ENCODE results near the gene PCBP3.

PCBP3 gene

GRCh38 chr21:45919593-45919992 is 276.1 kb downstream of the PCBP3 start:
- no peak for DNase-seq

GRCh38 chr21:45920824-45921600 is 277.5 kb downstream of the PCBP3 start:
- DNase-seq: no peak

GRCh38 chr21:45921917-45922316 is 278.4 kb downstream of the PCBP3 start:
- DNase-seq: no peak

GRCh38 chr21:45922648-45923047 is 279.1 kb downstream of the PCBP3 start:
- no peak for DNase-seq

- peak; percentile 71 for DNase-seq
Measured at GRCh38 chr21:45923146-45923545, 279.6 kb downstream of the PCBP3 start.

GRCh38 chr21:45926281-45926680 is 282.8 kb downstream of the PCBP3 start:
- DNase-seq: no peak

GRCh38 chr21:45927032-45927431 is 283.5 kb downstream of the PCBP3 start:
- DNase-seq: no peak

GRCh38 chr21:45927851-45928850 is 284.6 kb downstream of the PCBP3 start:
- DNase-seq: no peak

GRCh38 chr21:45929449-45929848 is 285.9 kb downstream of the PCBP3 start:
- DNase-seq: no peak

GRCh38 chr21:45930231-45930760 is 286.8 kb downstream of the PCBP3 start:
- DNase-seq: no peak

- DNase-seq: no peak
Measured at GRCh38 chr21:45930792-45931191, 287.3 kb downstream of the PCBP3 start.

- no peak for DNase-seq
Measured at GRCh38 chr21:45931397-45931969, 288.0 kb downstream of the PCBP3 start.

GRCh38 chr21:45932922-45933502 is 289.5 kb downstream of the PCBP3 start:
- no peak for DNase-seq

- no peak for DNase-seq
Measured at GRCh38 chr21:45934085-45934484, 290.6 kb downstream of the PCBP3 start.

- no peak for DNase-seq
Measured at GRCh38 chr21:45934554-45934953, 291.0 kb downstream of the PCBP3 start.

GRCh38 chr21:45935628-45936027 is 292.1 kb downstream of the PCBP3 start:
- no peak for DNase-seq

- no peak for DNase-seq
Measured at GRCh38 chr21:45937721-45938452, 294.4 kb downstream of the PCBP3 start.

GRCh38 chr21:45938453-45938755 is 294.9 kb downstream of the PCBP3 start:
- no peak for DNase-seq

GRCh38 chr21:45938811-45939520 is 295.4 kb downstream of the PCBP3 start:
- no peak for DNase-seq

GRCh38 chr21:45939521-45940045 is 296.1 kb downstream of the PCBP3 start:
- DNase-seq: no peak

GRCh38 chr21:45940091-45940490 is 296.6 kb downstream of the PCBP3 start:
- DNase-seq: no peak

All from activated naive CD4-positive, alpha-beta T cell treated with anti-CD3 and anti-CD28 coated beads, Interleukin-2, amount 50 U/mL, for 16 hours (primary cell).